HG03064 (cell line): Measurements from ENCODE around the gene PSMD14.

Source experiments
- ATAC-seq: cut with Tn5 transposase; IDR thresholded peaks from one replicate; pipeline ENCODE4 v1.9.1; 2021; ENCODE audit warnings: low read depth; ENCODE audit not compliant: unreplicated experiment

Gene PSMD14

GRCh38 chr2:161417438-161418274 lies 109.4 kb downstream of the PSMD14 start:
- ATAC-seq: no peak

GRCh38 chr2:161418275-161418714 lies 110.1 kb downstream of the PSMD14 start:
- no peak for ATAC-seq

GRCh38 chr2:161418715-161419637 lies 110.8 kb downstream of the PSMD14 start:
- no peak for ATAC-seq

GRCh38 chr2:161419638-161420190 lies 111.5 kb downstream of the PSMD14 start:
- ATAC-seq: no peak

GRCh38 chr2:161420406-161421074 lies 112.3 kb downstream of the PSMD14 start:
- ATAC-seq: no peak

GRCh38 chr2:161421686-161422085 lies 113.5 kb downstream of the PSMD14 start:
- no peak for ATAC-seq

GRCh38 chr2:161422816-161423403 lies 114.7 kb downstream of the PSMD14 start:
- no peak for ATAC-seq

GRCh38 chr2:161423421-161424393 lies 115.5 kb downstream of the PSMD14 start:
- no peak for ATAC-seq

- no peak for ATAC-seq
These were observed 116.2 kb downstream of the PSMD14 start for GRCh38 chr2:161424394-161424769.

- ATAC-seq: no peak
These were observed 116.9 kb downstream of the PSMD14 start for GRCh38 chr2:161424891-161425727.

- ATAC-seq: no peak
These were observed 117.7 kb downstream of the PSMD14 start for GRCh38 chr2:161425728-161426454.

- ATAC-seq: no peak
These were observed 118.3 kb downstream of the PSMD14 start for GRCh38 chr2:161426455-161426921.

GRCh38 chr2:161426922-161427663 lies 118.9 kb downstream of the PSMD14 start:
- no peak for ATAC-seq

- no peak for ATAC-seq
These were observed 119.7 kb downstream of the PSMD14 start for GRCh38 chr2:161427664-161428587.

GRCh38 chr2:161430386-161430785 lies 122.2 kb downstream of the PSMD14 start:
- no peak for ATAC-seq

GRCh38 chr2:161432107-161432506 lies 123.9 kb downstream of the PSMD14 start:
- ATAC-seq: no peak
